HEK293 (cell line): Measurements from ENCODE around the gene MRGPRD.

Experiments
- ATF2 ChIP-seq: fragments of 450-650 bp; formaldehyde crosslinking; IDR thresholded peaks from 2 replicates; pipeline ENCODE4 v1.5.1; 2016; ENCODE audit warnings: missing biosample characterization, missing genetic modification characterization, low read depth
- ZBTB49 ChIP-seq: fragments of 450-650 bp; formaldehyde crosslinking; IDR thresholded peaks from 2 replicates; pipeline ENCODE4 v1.5.1; 2016; ENCODE audit warnings: missing biosample characterization, missing genetic modification characterization, low read depth
- ZNF140 ChIP-seq: fragments of 450-650 bp; formaldehyde crosslinking; IDR thresholded peaks from 2 replicates; pipeline ENCODE4 v1.5.1; 2016; ENCODE audit warnings: missing biosample characterization, missing genetic modification characterization
- TF ChIP-seq, protein P1 (sequence below): fragments of 450-650 bp; formaldehyde crosslinking; IDR thresholded peaks from 2 replicates; pipeline ENCODE4 v1.5.1; 2016; ENCODE audit warnings: missing biosample characterization, missing genetic modification characterization
- TF ChIP-seq, protein P2 (sequence below): fragments of 450-650 bp; formaldehyde crosslinking; IDR thresholded peaks from 2 replicates; pipeline ENCODE4 v1.5.1; 2017; ENCODE audit warnings: missing biosample characterization, missing genetic modification characterization

DNA sequence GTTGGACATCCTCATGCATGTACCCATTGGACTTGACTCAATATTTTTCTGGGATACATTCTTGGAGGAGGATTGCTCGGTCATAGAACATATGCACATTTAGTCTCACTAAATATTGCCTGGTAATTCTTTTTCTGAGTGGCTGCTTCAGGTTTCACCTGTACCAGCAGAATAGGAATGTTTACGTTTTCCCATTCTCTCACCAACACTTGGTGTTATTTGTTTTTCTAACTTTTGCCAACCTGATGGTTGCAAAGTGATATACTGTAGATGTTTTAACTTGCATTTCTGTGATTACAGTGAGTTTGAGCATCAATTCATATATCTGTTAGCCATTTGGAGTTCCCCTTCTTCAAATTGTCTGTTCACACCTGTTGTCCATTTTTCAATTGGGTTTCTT, 1.3 kb upstream of the MRGPRD start:
- no peak for TF ChIP-seq ZNF140 (tag by site-specific recombination)
- no peak for TF ChIP-seq ATF2 (tag by site-specific recombination)
- TF ChIP-seq, protein P1, sequence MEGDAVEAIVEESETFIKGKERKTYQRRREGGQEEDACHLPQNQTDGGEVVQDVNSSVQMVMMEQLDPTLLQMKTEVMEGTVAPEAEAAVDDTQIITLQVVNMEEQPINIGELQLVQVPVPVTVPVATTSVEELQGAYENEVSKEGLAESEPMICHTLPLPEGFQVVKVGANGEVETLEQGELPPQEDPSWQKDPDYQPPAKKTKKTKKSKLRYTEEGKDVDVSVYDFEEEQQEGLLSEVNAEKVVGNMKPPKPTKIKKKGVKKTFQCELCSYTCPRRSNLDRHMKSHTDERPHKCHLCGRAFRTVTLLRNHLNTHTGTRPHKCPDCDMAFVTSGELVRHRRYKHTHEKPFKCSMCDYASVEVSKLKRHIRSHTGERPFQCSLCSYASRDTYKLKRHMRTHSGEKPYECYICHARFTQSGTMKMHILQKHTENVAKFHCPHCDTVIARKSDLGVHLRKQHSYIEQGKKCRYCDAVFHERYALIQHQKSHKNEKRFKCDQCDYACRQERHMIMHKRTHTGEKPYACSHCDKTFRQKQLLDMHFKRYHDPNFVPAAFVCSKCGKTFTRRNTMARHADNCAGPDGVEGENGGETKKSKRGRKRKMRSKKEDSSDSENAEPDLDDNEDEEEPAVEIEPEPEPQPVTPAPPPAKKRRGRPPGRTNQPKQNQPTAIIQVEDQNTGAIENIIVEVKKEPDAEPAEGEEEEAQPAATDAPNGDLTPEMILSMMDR (tag by site-specific recombination): no peak
- TF ChIP-seq, protein P2, sequence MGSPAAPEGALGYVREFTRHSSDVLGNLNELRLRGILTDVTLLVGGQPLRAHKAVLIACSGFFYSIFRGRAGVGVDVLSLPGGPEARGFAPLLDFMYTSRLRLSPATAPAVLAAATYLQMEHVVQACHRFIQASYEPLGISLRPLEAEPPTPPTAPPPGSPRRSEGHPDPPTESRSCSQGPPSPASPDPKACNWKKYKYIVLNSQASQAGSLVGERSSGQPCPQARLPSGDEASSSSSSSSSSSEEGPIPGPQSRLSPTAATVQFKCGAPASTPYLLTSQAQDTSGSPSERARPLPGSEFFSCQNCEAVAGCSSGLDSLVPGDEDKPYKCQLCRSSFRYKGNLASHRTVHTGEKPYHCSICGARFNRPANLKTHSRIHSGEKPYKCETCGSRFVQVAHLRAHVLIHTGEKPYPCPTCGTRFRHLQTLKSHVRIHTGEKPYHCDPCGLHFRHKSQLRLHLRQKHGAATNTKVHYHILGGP (tag by site-specific recombination): no peak
- no peak for TF ChIP-seq ZBTB49 (tag by site-specific recombination)
